BLaER1 (cell line): Measurements from ENCODE around the gene PHF3.
"Not testable (repeated sequence)": the region's sequence is repeated elsewhere in the genome, so short reads cannot be mapped to it uniquely, and the experiment has no call there.

Source experiments
- H3K27ac ChIP-seq: shearing (Covaris generic); formaldehyde crosslinking; 2 replicates; pipeline ENCODE4 v1.8.1; 2022
- H3K27me3 ChIP-seq: shearing (Covaris generic); formaldehyde crosslinking; 2 replicates; pipeline ENCODE4 v1.8.1; 2022
- H3K36me3 ChIP-seq: shearing (Covaris generic); formaldehyde crosslinking; 2 replicates; pipeline ENCODE4 v1.8.1; 2022
- H3K4me1 ChIP-seq: shearing (Covaris generic); formaldehyde crosslinking; 2 replicates; pipeline ENCODE4 v1.8.1; 2022
- H3K4me2 ChIP-seq: shearing (Covaris generic); formaldehyde crosslinking; 2 replicates; pipeline ENCODE4 v1.8.1; 2022
- H3K4me3 ChIP-seq: shearing (Covaris generic); formaldehyde crosslinking; 2 replicates; pipeline ENCODE4 v1.8.1; 2022
- H3K9ac ChIP-seq: shearing (Covaris generic); formaldehyde crosslinking; 2 replicates; pipeline ENCODE4 v1.8.1; 2022
- H3K9me3 ChIP-seq: shearing (Covaris generic); formaldehyde crosslinking; 2 replicates; pipeline ENCODE4 v1.8.1; 2022
- H4K20me1 ChIP-seq: shearing (Covaris generic); formaldehyde crosslinking; 2 replicates; pipeline ENCODE4 v1.8.1; 2022
- Cebpa-rat ChIP-seq: shearing (Covaris generic); IDR thresholded peaks from 2 replicates; pipeline ENCODE4 v1.8.1; 2022

PHF3 gene

DNA sequence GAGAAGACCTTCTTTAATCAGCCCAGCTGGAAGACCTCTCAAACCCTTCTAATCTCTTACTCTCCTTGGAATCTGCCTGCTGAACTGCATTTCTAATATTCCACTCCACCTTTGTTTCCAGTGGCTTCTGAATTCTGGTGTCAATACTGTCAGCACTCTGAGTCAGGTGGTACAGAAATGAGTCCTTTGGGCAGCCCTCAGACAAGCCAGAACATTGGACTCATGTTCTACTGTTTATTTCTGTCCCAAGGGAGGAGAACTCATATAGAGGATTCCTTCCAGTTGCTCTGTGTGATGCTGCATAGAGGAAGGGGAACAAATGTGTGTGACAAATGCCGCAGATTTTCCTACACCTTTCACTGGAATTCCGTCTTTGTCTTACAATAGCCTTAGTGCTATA, 114.8 kb downstream of the PHF3 start:
- H3K4me2 ChIP-seq: no peak overlapping the region

DNA sequence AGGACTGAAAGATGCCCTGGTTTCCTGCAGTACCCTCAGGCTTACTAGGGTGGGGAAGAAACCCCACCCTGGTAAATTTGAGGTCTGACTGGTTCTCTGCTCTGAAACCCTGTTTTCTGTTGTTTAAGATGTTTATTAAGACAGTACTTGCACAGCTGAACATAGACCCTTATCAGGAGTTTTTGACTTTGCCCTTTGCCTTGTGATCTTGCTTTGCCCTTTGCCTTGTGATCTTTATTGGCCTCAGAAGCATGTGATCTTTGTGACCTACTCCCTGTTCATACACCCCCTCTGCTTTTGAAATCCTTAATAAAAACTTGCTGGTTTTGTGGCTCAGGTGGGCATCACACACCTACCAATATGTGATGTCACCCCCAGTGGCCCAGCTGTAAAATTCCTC, 121.7 kb downstream of the PHF3 start:
- not testable (repeated sequence) for H3K4me2 ChIP-seq, H4K20me1 ChIP-seq, H3K36me3 ChIP-seq, H3K27me3 ChIP-seq, H3K4me3 ChIP-seq, H3K27ac ChIP-seq, H3K4me1 ChIP-seq, H3K9ac ChIP-seq
- peaks cover 21% of the 10 kb centered on the region for H3K9me3 ChIP-seq

More for the DNA sequence above, 114.8 kb downstream of the PHF3 start:
- no peak for TF ChIP-seq Cebpa-rat
- Histone ChIP-seq H3K36me3 (no peaks in the 10 kb centered on the region), H3K27me3 (no peaks in the 10 kb centered on the region), H3K4me3 (no peak overlapping the region), H4K20me1 (no peaks in the 10 kb centered on the region), H3K9ac (no peak overlapping the region), H3K27ac (no peak overlapping the region), H3K4me1 (no peaks in the 10 kb centered on the region), H3K9me3 (0 out of 2 replicates have a peak, but pooled peaks cover under 1% of the 10 kb centered on the region)

DNA sequence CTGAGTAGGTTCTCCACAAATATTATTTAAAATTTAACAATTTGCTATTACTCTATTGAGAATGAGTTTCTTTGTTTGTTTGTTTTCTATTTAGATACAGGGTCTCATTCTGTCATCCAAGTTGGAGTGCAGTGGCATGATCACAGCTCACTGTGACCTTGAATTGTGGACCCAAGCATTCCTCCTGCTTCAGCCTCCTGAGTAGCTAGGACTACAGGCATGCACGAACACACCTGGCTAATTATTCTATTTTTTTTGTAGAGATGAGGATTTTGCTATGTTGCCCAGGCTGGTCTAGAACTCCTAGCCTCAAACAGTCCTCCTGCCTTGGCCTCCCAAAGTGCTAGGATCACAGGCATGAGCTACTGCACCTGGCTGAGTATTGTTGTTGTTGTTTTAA, 122.2 kb downstream of the PHF3 start:
- Histone ChIP-seq H4K20me1 (no peaks in the 10 kb centered on the region), H3K27me3 (no peaks in the 10 kb centered on the region), H3K27ac (no peak overlapping the region), H3K4me2 (no peak overlapping the region), H3K4me3 (no peak overlapping the region), H3K4me1 (no peaks in the 10 kb centered on the region), H3K36me3 (no peaks in the 10 kb centered on the region), H3K9me3 (peaks cover 21% of the 10 kb centered on the region), H3K9ac (no peak overlapping the region)
- no peak for TF ChIP-seq Cebpa-rat

DNA sequence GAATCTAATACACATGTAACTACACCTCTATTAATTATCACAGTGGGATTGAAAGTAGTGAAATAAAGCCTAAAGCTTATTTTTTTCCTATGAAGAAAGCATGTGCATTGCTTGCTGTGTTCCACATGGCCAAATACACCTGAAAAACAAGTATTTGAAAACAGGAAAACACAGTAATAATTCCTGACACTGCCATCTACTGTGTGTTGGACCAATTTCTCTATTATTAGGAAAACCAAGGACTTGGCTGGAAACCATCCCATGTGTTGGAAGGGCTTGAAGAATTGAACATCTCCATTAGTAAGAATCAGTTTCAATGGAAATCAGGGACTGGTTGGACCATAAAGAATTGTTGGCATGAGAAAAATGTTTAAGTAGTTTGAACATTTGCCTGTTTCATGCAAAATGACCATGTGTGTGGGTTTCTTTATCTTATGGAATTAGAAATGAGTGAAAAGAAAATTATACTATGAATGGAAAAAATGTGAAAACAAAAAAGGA, 124.1 kb downstream of the PHF3 start:
- H3K4me1 ChIP-seq: no peaks in the 10 kb centered on the region
- no peaks in the 10 kb centered on the region for H3K27me3 ChIP-seq
- TF ChIP-seq Cebpa-rat: no peak

DNA sequence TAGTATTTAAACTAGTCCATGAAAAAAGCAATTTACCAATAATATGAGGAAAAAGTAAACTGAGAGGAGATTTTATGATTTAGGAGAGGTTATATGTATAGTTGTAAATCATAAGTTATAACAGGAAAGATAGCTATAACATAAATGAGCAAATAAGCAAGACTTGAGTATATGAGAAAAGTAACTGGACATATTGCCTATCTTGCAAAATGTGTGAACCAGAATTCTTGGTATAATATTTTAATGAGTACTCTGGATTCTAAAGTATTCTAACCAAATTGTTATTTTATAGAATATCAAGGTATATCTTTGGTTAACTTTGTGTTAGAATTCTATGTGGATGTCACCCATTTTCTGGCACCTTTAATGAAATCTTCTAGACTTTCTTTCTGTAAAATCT, 124.6 kb downstream of the PHF3 start:
- Histone ChIP-seq H3K27ac (no peak overlapping the region), H3K4me1 (no peaks in the 10 kb centered on the region), H4K20me1 (no peaks in the 10 kb centered on the region), H3K9ac (no peak overlapping the region), H3K9me3 (peaks cover 21% of the 10 kb centered on the region), H3K27me3 (no peaks in the 10 kb centered on the region), H3K4me3 (no peak overlapping the region), H3K36me3 (no peaks in the 10 kb centered on the region), H3K4me2 (no peak overlapping the region)
- no peak for TF ChIP-seq Cebpa-rat

More for the DNA sequence above, 124.1 kb downstream of the PHF3 start:
- H3K36me3 ChIP-seq: no peaks in the 10 kb centered on the region
- no peak overlapping the region for H3K4me3 ChIP-seq
- no peaks in the 10 kb centered on the region for H4K20me1 ChIP-seq
- no peak overlapping the region for H3K9ac ChIP-seq
- H3K4me2 ChIP-seq: no peak overlapping the region
- peaks cover 21% of the 10 kb centered on the region for H3K9me3 ChIP-seq
- no peak overlapping the region for H3K27ac ChIP-seq

DNA sequence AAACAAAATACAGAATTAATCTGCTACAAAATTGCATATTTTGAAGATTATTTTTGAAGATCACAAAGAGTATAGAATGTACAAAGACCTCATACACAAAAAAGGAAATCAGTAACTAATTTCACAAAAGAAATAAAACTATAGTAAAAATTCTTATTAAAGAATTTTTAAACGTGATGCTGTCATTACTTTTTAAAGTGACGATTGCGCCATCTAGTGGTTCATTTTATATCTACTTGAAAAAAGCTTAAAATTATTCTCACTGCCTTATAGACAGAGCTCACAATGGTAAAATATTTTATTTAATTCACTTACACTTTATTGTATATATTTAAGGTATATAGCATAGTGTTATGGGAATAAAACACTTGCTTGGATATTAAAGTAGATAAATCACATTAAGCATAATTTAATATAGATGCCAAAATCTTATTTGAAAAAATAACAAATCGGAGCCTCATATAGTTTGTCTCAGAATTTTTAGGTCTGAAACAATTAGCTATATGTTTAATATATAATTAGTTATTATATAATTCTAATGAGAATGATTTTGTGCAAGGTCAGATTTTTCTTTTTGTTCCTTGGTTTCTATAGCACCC, 128.8 kb downstream of the PHF3 start:
- no peak for TF ChIP-seq Cebpa-rat
- no peaks in the 10 kb centered on the region for H3K4me1 ChIP-seq

More for the DNA sequence above, 128.8 kb downstream of the PHF3 start:
- Histone ChIP-seq H3K4me3 (no peak overlapping the region), H3K27me3 (no peaks in the 10 kb centered on the region), H3K27ac (no peak overlapping the region), H3K9ac (no peak overlapping the region), H3K36me3 (no peaks in the 10 kb centered on the region), H3K4me2 (no peak overlapping the region), H3K9me3 (peaks cover 10% of the 10 kb centered on the region; the same call in 1 of the 2 replicates), H4K20me1 (no peaks in the 10 kb centered on the region)
